ENCODE data around the gene ATF6.

The ATF6 gene

DNA sequence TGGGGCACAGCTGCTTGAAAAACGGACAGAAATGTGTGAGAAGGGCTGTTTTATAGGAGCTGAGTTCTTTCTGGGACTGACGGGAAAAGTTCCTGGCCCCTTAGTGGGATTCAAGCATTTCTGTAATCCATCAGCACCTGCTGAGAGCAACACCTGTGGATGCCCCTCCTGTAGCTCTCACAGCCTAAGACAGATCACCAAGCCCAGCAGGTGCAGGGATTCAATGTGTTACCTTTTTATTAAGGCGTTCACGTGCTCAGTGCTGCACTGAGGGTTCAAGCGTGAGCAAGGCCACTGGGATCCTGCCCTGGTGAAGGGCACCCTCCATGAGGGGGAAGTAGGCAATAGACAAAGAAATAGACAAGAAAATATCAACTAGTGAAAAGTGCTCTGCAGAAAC lies 242.7 kb downstream of the ATF6 start:
- peaks cover 4 to 5% of the 10 kb centered on the region in 2 donors for H3K9me3 Mint-ChIP-seq
- no peak overlapping the region for H3K27ac Mint-ChIP-seq
- H3K4me3 Mint-ChIP-seq, result no peak overlapping the region
- peaks cover 20 to 30% of the 10 kb centered on the region in 2 donors for H3K27me3 Mint-ChIP-seq
- H3K4me1 Mint-ChIP-seq, result no peaks in the 10 kb centered on the region
- no peak for ATAC-seq (replicated peaks)
- no peaks in the 10 kb centered on the region for H3K36me3 Mint-ChIP-seq
- DNase-seq, result no peak

DNA sequence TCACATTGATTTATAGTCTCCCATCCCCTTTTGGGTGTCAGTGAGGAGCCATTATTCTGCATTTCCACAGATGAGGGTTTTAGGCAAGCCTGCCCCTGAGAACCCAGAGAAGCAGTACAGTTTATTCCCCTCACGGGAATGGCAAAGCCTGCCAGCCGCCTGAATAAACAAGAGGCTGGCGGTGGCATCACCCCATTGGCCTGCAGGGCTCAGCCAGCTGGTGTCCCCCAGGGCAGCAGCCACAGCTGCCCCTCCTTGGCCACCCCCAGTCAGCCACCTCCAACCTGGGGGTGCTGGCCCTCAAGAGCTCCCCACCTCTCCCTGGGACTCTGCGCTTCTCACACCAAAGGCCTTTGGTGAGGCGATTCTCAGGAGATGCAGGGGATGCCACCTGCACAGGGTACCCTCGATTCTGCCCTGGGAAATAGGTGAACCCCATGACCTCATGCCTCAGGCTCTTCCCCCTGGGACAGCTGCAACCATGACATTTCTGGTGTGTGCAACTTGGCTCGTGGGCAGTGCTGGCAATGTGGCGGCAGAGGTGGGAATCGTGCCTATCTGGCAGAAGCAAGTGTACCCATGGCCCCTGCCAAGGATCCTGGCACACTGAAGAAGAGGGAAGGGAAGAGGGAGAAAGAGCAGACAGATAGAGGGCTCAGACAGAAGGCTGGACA lies 243.5 kb downstream of the ATF6 start:
- Mint-ChIP-seq H3K9me3 (peaks cover 4 to 5% of the 10 kb centered on the region in 2 donors), H3K4me3 (no peak overlapping the region), H3K4me1 (no peaks in the 10 kb centered on the region), H3K27ac (no peak overlapping the region), H3K36me3 (no peaks in the 10 kb centered on the region), H3K27me3 (peaks cover 17 to 24% of the 10 kb centered on the region in 2 donors)
- DNase-seq (no peak), ATAC-seq (replicated peaks) (no peak)

DNA sequence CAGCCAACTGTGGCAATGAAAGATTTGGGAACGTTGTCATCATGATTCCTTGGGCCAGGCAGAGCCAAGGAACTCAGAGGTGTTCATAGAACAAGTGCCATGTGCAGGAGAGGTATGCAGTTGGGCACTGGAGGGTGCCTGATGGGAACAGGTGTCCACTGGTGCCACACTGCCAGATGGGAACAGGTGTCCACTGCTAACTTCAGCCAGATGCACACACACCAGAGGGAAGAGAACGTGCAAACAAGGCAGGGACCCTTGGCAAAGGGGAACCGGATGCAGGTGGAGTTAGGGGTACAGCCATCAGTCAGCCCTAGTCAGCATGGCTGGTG lies 244.0 kb downstream of the ATF6 start:
- no peak overlapping the region for H3K27ac Mint-ChIP-seq
- H3K36me3 Mint-ChIP-seq, result no peaks in the 10 kb centered on the region
- H3K4me3 Mint-ChIP-seq, result no peak overlapping the region
- H3K9me3 Mint-ChIP-seq, result peaks cover 4 to 5% of the 10 kb centered on the region in 2 donors
- H3K4me1 Mint-ChIP-seq, result no peaks in the 10 kb centered on the region
- ATAC-seq (replicated peaks) (no peak), DNase-seq (no peak)
- peaks cover 12 to 19% of the 10 kb centered on the region in 2 donors for H3K27me3 Mint-ChIP-seq

DNA sequence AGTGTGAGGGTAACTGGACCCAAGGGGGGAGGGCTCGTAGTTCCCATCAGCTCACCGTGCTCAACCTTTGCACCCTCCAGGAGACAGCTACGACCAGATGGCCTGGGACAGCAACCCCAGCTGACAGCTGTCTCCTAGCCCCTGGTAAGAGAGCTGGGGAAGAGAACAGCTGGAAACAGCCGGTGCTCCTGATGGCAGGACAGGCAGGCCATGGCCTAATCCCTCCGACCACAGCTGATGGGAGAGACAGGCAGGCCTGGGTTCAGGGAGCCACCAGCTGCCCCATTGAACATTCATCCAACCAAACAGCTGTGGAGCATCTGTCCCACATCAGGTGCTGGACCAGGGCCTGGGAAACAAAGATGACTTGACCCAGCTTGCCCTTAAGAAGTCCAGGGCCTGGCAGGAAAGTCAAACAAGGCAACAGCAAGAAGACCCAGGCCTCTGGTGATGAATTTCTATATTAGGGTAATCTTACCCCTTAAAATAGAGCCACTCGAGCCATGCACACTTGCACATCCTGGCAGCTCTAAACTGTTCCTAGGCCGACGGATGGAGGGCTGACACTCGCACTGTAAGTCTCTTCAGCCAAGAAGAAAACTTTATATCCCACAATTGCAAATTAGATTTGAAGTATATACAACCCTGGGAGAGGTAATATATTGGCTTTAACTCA lies 245.4 kb downstream of the ATF6 start:
- Mint-ChIP-seq H3K27me3 (peaks cover 14 to 18% of the 10 kb centered on the region in 2 donors), H3K4me3 (no peak overlapping the region), H3K9me3 (peaks cover 4 to 5% of the 10 kb centered on the region in 2 donors), H3K36me3 (no peaks in the 10 kb centered on the region), H3K27ac (no peak overlapping the region), H3K4me1 (no peaks in the 10 kb centered on the region)
- DNase-seq, result no peak
- ATAC-seq (replicated peaks), result no peak

DNA sequence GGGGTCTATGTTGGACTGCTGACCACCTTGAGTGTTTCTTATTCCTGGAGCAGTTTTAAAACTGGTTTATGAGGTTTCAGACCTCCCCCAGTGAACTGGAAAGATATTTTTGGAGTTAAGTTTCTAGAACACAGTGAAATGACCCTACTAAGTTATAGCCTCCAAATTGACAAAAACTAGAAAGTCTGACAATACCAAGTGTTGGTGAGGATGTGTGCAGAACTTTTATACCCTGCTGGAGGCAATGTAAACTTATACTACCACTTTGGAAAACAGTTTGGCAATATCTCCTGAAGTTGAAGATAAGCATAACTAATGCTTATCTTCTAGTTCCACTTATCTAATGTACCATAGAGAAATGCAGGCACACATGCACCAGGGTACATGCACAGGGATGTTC lies 247.2 kb downstream of the ATF6 start:
- Mint-ChIP-seq H3K9me3 (peaks cover 4 to 9% of the 10 kb centered on the region in 2 donors), H3K4me3 (no peak overlapping the region), H3K4me1 (no peaks in the 10 kb centered on the region), H3K36me3 (no peaks in the 10 kb centered on the region), H3K27me3 (peaks cover 18 to 20% of the 10 kb centered on the region in 2 donors), H3K27ac (no peak overlapping the region)
- ATAC-seq (replicated peaks) (no peak), DNase-seq (no peak)

All from stimulated activated naive B cell treated with anti-CD40 and anti-IgM and Interleukin-4, amounts not matched to agents 10 μg/mL and 1 μg/mL and 100 μg/mL, for 72 hours (primary cell).